ENCODE results near the gene SLC9A7.

The SLC9A7 gene

GRCh38 chrX:46627711-46628419 is 131.1 kb downstream of the SLC9A7 start:
- H3K4me2 ChIP-seq (ENCODE audit: low read length), result no peak overlapping the region
- WGBS (ENCODE audit: extremely low coverage, insufficient coverage, insufficient read length), result no CpG with 5 or more reads among the region's 10 CpGs
- no peak overlapping the region for H3K4ac ChIP-seq (ENCODE audit: low read depth, low read length)
- no peak overlapping the region for H3K4me3 ChIP-seq (ENCODE audit: low read depth, low read length)
- H3K36me3 ChIP-seq (ENCODE audit: control insufficient read depth in 1 of 2, insufficient read depth in 2 of 2, low read length in 2 of 2), result no peaks in the 10 kb centered on the region
- no peak overlapping the region for H2BK120ac ChIP-seq (ENCODE audit: insufficient read depth, low read length, poor library complexity)
- H3K23ac ChIP-seq (ENCODE audit: low read length), result no peak overlapping the region
- no peak overlapping the region for H2BK12ac ChIP-seq (ENCODE audit: low read length)
- H4K8ac ChIP-seq (ENCODE audit: low read depth, low read length), result no peak overlapping the region
- no peak for DNase-seq
- H2AK5ac ChIP-seq (ENCODE audit: low read length), result no peak overlapping the region
- no peak overlapping the region for H2AFZ ChIP-seq (ENCODE audit: insufficient read depth, low read length, poor library complexity)
- no peak overlapping the region for H4K12ac ChIP-seq (ENCODE audit: low read depth, low read length)
- no peak overlapping the region for H3K18ac ChIP-seq (ENCODE audit: low read length)
- no peak overlapping the region for H4K91ac ChIP-seq (ENCODE audit: low read depth, low read length)
- no peaks in the 10 kb centered on the region for H3K27me3 ChIP-seq (ENCODE audit: insufficient read depth, low read length)
- H3K14ac ChIP-seq (ENCODE audit: low read length), result no peak overlapping the region
- H3K9ac ChIP-seq (ENCODE audit: low read length), result no peak overlapping the region
- no peak overlapping the region for H3K27ac ChIP-seq (ENCODE audit: low read depth, low read length)
- H3K79me1 ChIP-seq (ENCODE audit: low read length), result no peaks in the 10 kb centered on the region
- H2BK5ac ChIP-seq (ENCODE audit: low read depth, low read length, poor library complexity), result no peak overlapping the region
- peaks cover 0 to 4% of the 10 kb centered on the region in 2 experiments for H3K4me1 ChIP-seq (ENCODE audit: control insufficient read depth in 1 of 2, insufficient read depth in 2 of 2, low read length in 2 of 2)
- H3K79me2 ChIP-seq (ENCODE audit: control insufficient read depth, insufficient read depth, low read length, poor library complexity), result no peaks in the 10 kb centered on the region
- no peaks in the 10 kb centered on the region for H3K9me3 ChIP-seq (ENCODE audit: insufficient read depth, low read depth, low read length)

GRCh38 chrX:46627062-46627461 is 131.9 kb downstream of the SLC9A7 start:
- Histone ChIP-seq H3K27me3 (ENCODE audit: insufficient read depth, low read length) (no peaks in the 10 kb centered on the region), H3K4ac (ENCODE audit: low read depth, low read length) (no peak overlapping the region), H3K23ac (ENCODE audit: low read length) (no peak overlapping the region), H2AFZ (ENCODE audit: insufficient read depth, low read length, poor library complexity) (no peak overlapping the region), H3K79me1 (ENCODE audit: low read length) (no peaks in the 10 kb centered on the region), H2BK5ac (ENCODE audit: low read depth, low read length, poor library complexity) (no peak overlapping the region), H3K4me1 (ENCODE audit: control insufficient read depth in 1 of 2, insufficient read depth in 2 of 2, low read length in 2 of 2) (peaks cover 0 to 4% of the 10 kb centered on the region in 2 experiments), H4K91ac (ENCODE audit: low read depth, low read length) (no peak overlapping the region), H3K9ac (ENCODE audit: low read length) (no peak overlapping the region), H3K4me3 (ENCODE audit: low read depth, low read length) (no peak overlapping the region), H2BK120ac (ENCODE audit: insufficient read depth, low read length, poor library complexity) (no peak overlapping the region), H3K27ac (ENCODE audit: low read depth, low read length) (no peak overlapping the region), H3K79me2 (ENCODE audit: control insufficient read depth, insufficient read depth, low read length, poor library complexity) (no peaks in the 10 kb centered on the region), H4K12ac (ENCODE audit: low read depth, low read length) (no peak overlapping the region), H2AK5ac (ENCODE audit: low read length) (no peak overlapping the region), H4K8ac (ENCODE audit: low read depth, low read length) (no peak overlapping the region), H3K14ac (ENCODE audit: low read length) (no peak overlapping the region), H2BK12ac (ENCODE audit: low read length) (no peak overlapping the region), H3K4me2 (ENCODE audit: low read length) (no peak overlapping the region), H3K9me3 (ENCODE audit: insufficient read depth, low read depth, low read length) (no peaks in the 10 kb centered on the region), H3K18ac (ENCODE audit: low read length) (no peak overlapping the region), H3K36me3 (ENCODE audit: control insufficient read depth in 1 of 2, insufficient read depth in 2 of 2, low read length in 2 of 2) (no peaks in the 10 kb centered on the region)
- DNase-seq, result no peak
- no CpG with 5 or more reads among the region's 4 CpGs for WGBS (ENCODE audit: extremely low coverage, insufficient coverage, insufficient read length)

- H3K4ac ChIP-seq (ENCODE audit: low read depth, low read length), result no peak overlapping the region
- H4K91ac ChIP-seq (ENCODE audit: low read depth, low read length), result no peak overlapping the region
- H2AFZ ChIP-seq (ENCODE audit: insufficient read depth, low read length, poor library complexity), result no peak overlapping the region
- no peak overlapping the region for H4K8ac ChIP-seq (ENCODE audit: low read depth, low read length)
- H3K18ac ChIP-seq (ENCODE audit: low read length), result no peak overlapping the region
- H3K9me3 ChIP-seq (ENCODE audit: insufficient read depth, low read depth, low read length), result no peaks in the 10 kb centered on the region
- H4K12ac ChIP-seq (ENCODE audit: low read depth, low read length), result no peak overlapping the region
- no peak overlapping the region for H3K9ac ChIP-seq (ENCODE audit: low read length)
- H3K14ac ChIP-seq (ENCODE audit: low read length), result no peak overlapping the region
- no peaks in the 10 kb centered on the region for H3K27me3 ChIP-seq (ENCODE audit: insufficient read depth, low read length)
- H3K23ac ChIP-seq (ENCODE audit: low read length), result no peak overlapping the region
- H3K4me3 ChIP-seq (ENCODE audit: low read depth, low read length), result no peak overlapping the region
- no CpG with 5 or more reads among the region's 7 CpGs for WGBS (ENCODE audit: extremely low coverage, insufficient coverage, insufficient read length)
- H3K4me2 ChIP-seq (ENCODE audit: low read length), result no peak overlapping the region
- H2BK12ac ChIP-seq (ENCODE audit: low read length), result no peak overlapping the region
- H3K4me1 ChIP-seq (ENCODE audit: control insufficient read depth in 1 of 2, insufficient read depth in 2 of 2, low read length in 2 of 2), result peaks cover 0 to 4% of the 10 kb centered on the region in 2 experiments
- H2BK120ac ChIP-seq (ENCODE audit: insufficient read depth, low read length, poor library complexity), result no peak overlapping the region
- no peaks in the 10 kb centered on the region for H3K79me1 ChIP-seq (ENCODE audit: low read length)
- H2AK5ac ChIP-seq (ENCODE audit: low read length), result no peak overlapping the region
- no peak overlapping the region for H3K27ac ChIP-seq (ENCODE audit: low read depth, low read length)
- no peaks in the 10 kb centered on the region for H3K36me3 ChIP-seq (ENCODE audit: control insufficient read depth in 1 of 2, insufficient read depth in 2 of 2, low read length in 2 of 2)
- no peaks in the 10 kb centered on the region for H3K79me2 ChIP-seq (ENCODE audit: control insufficient read depth, insufficient read depth, low read length, poor library complexity)
- no peak overlapping the region for H2BK5ac ChIP-seq (ENCODE audit: low read depth, low read length, poor library complexity)
- no peak for DNase-seq
These were observed 132.4 kb downstream of the SLC9A7 start for GRCh38 chrX:46626566-46626965.

GRCh38 chrX:46624090-46624786 is 134.7 kb downstream of the SLC9A7 start:
- H3K79me1 ChIP-seq (ENCODE audit: low read length), result no peaks in the 10 kb centered on the region
- no peak overlapping the region for H3K18ac ChIP-seq (ENCODE audit: low read length)
- no peak for DNase-seq
- H2BK120ac ChIP-seq (ENCODE audit: insufficient read depth, low read length, poor library complexity), result no peak overlapping the region
- H3K36me3 ChIP-seq (ENCODE audit: control insufficient read depth in 1 of 2, insufficient read depth in 2 of 2, low read length in 2 of 2), result peaks cover 0 to 2% of the 10 kb centered on the region in 2 experiments
- no peak overlapping the region for H4K8ac ChIP-seq (ENCODE audit: low read depth, low read length)
- H3K14ac ChIP-seq (ENCODE audit: low read length), result no peak overlapping the region
- no peak overlapping the region for H2AFZ ChIP-seq (ENCODE audit: insufficient read depth, low read length, poor library complexity)
- no peak overlapping the region for H3K23ac ChIP-seq (ENCODE audit: low read length)
- no peaks in the 10 kb centered on the region for H3K9me3 ChIP-seq (ENCODE audit: insufficient read depth, low read depth, low read length)
- no peaks in the 10 kb centered on the region for H3K27me3 ChIP-seq (ENCODE audit: insufficient read depth, low read length)
- no peak overlapping the region for H3K27ac ChIP-seq (ENCODE audit: low read depth, low read length)
- H3K4me3 ChIP-seq (ENCODE audit: low read depth, low read length), result no peak overlapping the region
- H4K91ac ChIP-seq (ENCODE audit: low read depth, low read length), result no peak overlapping the region
- peaks cover 0 to 4% of the 10 kb centered on the region in 2 experiments for H3K4me1 ChIP-seq (ENCODE audit: control insufficient read depth in 1 of 2, insufficient read depth in 2 of 2, low read length in 2 of 2)
- no peak overlapping the region for H4K12ac ChIP-seq (ENCODE audit: low read depth, low read length)
- no peak overlapping the region for H2BK12ac ChIP-seq (ENCODE audit: low read length)
- H3K9ac ChIP-seq (ENCODE audit: low read length), result no peak overlapping the region
- H3K79me2 ChIP-seq (ENCODE audit: control insufficient read depth, insufficient read depth, low read length, poor library complexity), result no peaks in the 10 kb centered on the region
- no CpG with 5 or more reads among the region's 6 CpGs for WGBS (ENCODE audit: extremely low coverage, insufficient coverage, insufficient read length)
- no peak overlapping the region for H2BK5ac ChIP-seq (ENCODE audit: low read depth, low read length, poor library complexity)
- H3K4ac ChIP-seq (ENCODE audit: low read depth, low read length), result no peak overlapping the region
- H3K4me2 ChIP-seq (ENCODE audit: low read length), result no peak overlapping the region
- H2AK5ac ChIP-seq (ENCODE audit: low read length), result no peak overlapping the region
